ENCODE results near the gene RILPL1. TPM values are rescaled to one million over a fixed set of nuclear protein-coding genes. Genes with fewer than 3 reads are reported as not detected.
"Not testable (repeated sequence)": the region's sequence is repeated elsewhere in the genome, so short reads cannot be mapped to it uniquely, and the experiment has no call there.

RILPL1 gene
- total and polyA plus RNA-seq, 2 experiments from 2014 or later, result 13.6 to 17.5 TPM

GRCh38 chr12:123433615-123434014, 99.9 kb downstream of the RILPL1 start:
- Histone ChIP-seq H3K4me3 (no peak overlapping the region), H3K36me3 (replicated peaks; ENCODE audit: insufficient read depth, low read depth) (no peaks in the 10 kb centered on the region), H4K20me1 (ENCODE audit: insufficient read depth, poor library complexity, severe bottlenecking) (no peaks in the 10 kb centered on the region), H3K27me3 (no peaks in the 10 kb centered on the region), H3K79me2 (peaks cover 7% of the 10 kb centered on the region), H3K4me1 (ENCODE audit: insufficient read depth) (no peaks in the 10 kb centered on the region), H3K9me3 (ENCODE audit: low read depth) (no peaks in the 10 kb centered on the region), H3K27ac (no peak overlapping the region), H3K4me2 (no peak overlapping the region), H2AFZ (no peak overlapping the region), H3K9me2 (replicated peaks; ENCODE audit: insufficient read depth) (no peaks in the 10 kb centered on the region)
- TF ChIP-seq EZH2 (IDR thresholded peaks at IDR 0.05; ENCODE audit: borderline replicate concordance), result no peak
- no peak for DNase-seq (ENCODE audit: low spot score)
- 98% methylated on average over 6 of the region's 6 CpGs for WGBS (ENCODE audit: low lambda C conversion rate, missing lambda C conversion rate)

- not testable (repeated sequence) for H3K27me3 ChIP-seq; H3K27ac ChIP-seq; H3K4me3 ChIP-seq; H3K36me3 ChIP-seq (replicated peaks; ENCODE audit: insufficient read depth, low read depth); H2AFZ ChIP-seq; H3K79me2 ChIP-seq; DNase-seq (ENCODE audit: low spot score); H3K9me3 ChIP-seq (ENCODE audit: low read depth); H3K4me1 ChIP-seq (ENCODE audit: insufficient read depth); H3K4me2 ChIP-seq; H3K9me2 ChIP-seq (replicated peaks; ENCODE audit: insufficient read depth); H4K20me1 ChIP-seq (ENCODE audit: insufficient read depth, poor library complexity, severe bottlenecking)
- 90% methylated on average over 15 of the region's 15 CpGs for WGBS (ENCODE audit: low lambda C conversion rate, missing lambda C conversion rate)
These were observed 101.3 kb downstream of the RILPL1 start for GRCh38 chr12:123431951-123432817.

GRCh38 chr12:123429101-123429500, 104.4 kb downstream of the RILPL1 start:
- not testable (repeated sequence) for H3K36me3 ChIP-seq (replicated peaks; ENCODE audit: insufficient read depth, low read depth); H3K9me2 ChIP-seq (replicated peaks; ENCODE audit: insufficient read depth); H3K27me3 ChIP-seq; H3K79me2 ChIP-seq; H4K20me1 ChIP-seq (ENCODE audit: insufficient read depth, poor library complexity, severe bottlenecking); H3K4me1 ChIP-seq (ENCODE audit: insufficient read depth); H2AFZ ChIP-seq; DNase-seq (ENCODE audit: low spot score); H3K4me2 ChIP-seq; H3K27ac ChIP-seq; H3K9me3 ChIP-seq (ENCODE audit: low read depth); H3K4me3 ChIP-seq
- 98% methylated on average over 8 of the region's 8 CpGs for WGBS (ENCODE audit: low lambda C conversion rate, missing lambda C conversion rate)

GRCh38 chr12:123428591-123428990, 104.9 kb downstream of the RILPL1 start:
- no peak overlapping the region for H3K27ac ChIP-seq
- H3K9me2 ChIP-seq (replicated peaks; ENCODE audit: insufficient read depth), result no peaks in the 10 kb centered on the region
- no peak for TF ChIP-seq CTCF (IDR thresholded peaks at IDR 0.05; ENCODE audit: poor library complexity)
- no peak for TF ChIP-seq EZH2phosphoT487 (IDR thresholded peaks at IDR 0.05; ENCODE audit: low read depth, severe bottlenecking, unreplicated experiment)
- no peak for TF ChIP-seq EZH2 (IDR thresholded peaks at IDR 0.05; ENCODE audit: borderline replicate concordance)
- no peaks in the 10 kb centered on the region for H3K27me3 ChIP-seq
- H3K4me1 ChIP-seq (ENCODE audit: insufficient read depth), result no peaks in the 10 kb centered on the region
- no peaks in the 10 kb centered on the region for H4K20me1 ChIP-seq (ENCODE audit: insufficient read depth, poor library complexity, severe bottlenecking)
- H2AFZ ChIP-seq, result no peak overlapping the region
- WGBS (ENCODE audit: low lambda C conversion rate, missing lambda C conversion rate), result 84% methylated on average over 6 of the region's 6 CpGs
- DNase-seq (ENCODE audit: low spot score), result no peak
- H3K9me3 ChIP-seq (ENCODE audit: low read depth), result peaks cover 4% of the 10 kb centered on the region
- no peak overlapping the region for H3K4me3 ChIP-seq
- no peaks in the 10 kb centered on the region for H3K79me2 ChIP-seq
- H3K36me3 ChIP-seq (replicated peaks; ENCODE audit: insufficient read depth, low read depth), result no peaks in the 10 kb centered on the region
- H3K4me2 ChIP-seq, result no peak overlapping the region

- WGBS (ENCODE audit: low lambda C conversion rate, missing lambda C conversion rate), result 91% methylated on average over 8 of the region's 8 CpGs
These were observed 106.3 kb downstream of the RILPL1 start for GRCh38 chr12:123427036-123427769.

More at GRCh38 chr12:123427036-123427769, 106.3 kb downstream of the RILPL1 start:
- Histone ChIP-seq H3K4me1 (ENCODE audit: insufficient read depth) (no peaks in the 10 kb centered on the region), H2AFZ (no peak overlapping the region), H3K27ac (no peak overlapping the region), H3K9me3 (ENCODE audit: low read depth) (peaks cover 4% of the 10 kb centered on the region), H3K36me3 (replicated peaks; ENCODE audit: insufficient read depth, low read depth) (no peaks in the 10 kb centered on the region), H3K4me2 (no peak overlapping the region), H3K9me2 (replicated peaks; ENCODE audit: insufficient read depth) (no peaks in the 10 kb centered on the region), H3K27me3 (no peaks in the 10 kb centered on the region), H3K79me2 (no peaks in the 10 kb centered on the region), H3K4me3 (no peak overlapping the region), H4K20me1 (ENCODE audit: insufficient read depth, poor library complexity, severe bottlenecking) (no peaks in the 10 kb centered on the region)
- DNase-seq (ENCODE audit: low spot score), result no peak
- TF ChIP-seq CTCF (IDR thresholded peaks at IDR 0.05; ENCODE audit: poor library complexity) (no peak), EZH2phosphoT487 (IDR thresholded peaks at IDR 0.05; ENCODE audit: low read depth, severe bottlenecking, unreplicated experiment) (no peak)

All from hepatocyte (in vitro differentiated cells).